Measurements from ENCODE around the gene FALEC.
"Not testable (repeated sequence)": the region's sequence is repeated elsewhere in the genome, so short reads cannot be mapped to it uniquely, and the experiment has no call there.

Gene FALEC

DNA sequence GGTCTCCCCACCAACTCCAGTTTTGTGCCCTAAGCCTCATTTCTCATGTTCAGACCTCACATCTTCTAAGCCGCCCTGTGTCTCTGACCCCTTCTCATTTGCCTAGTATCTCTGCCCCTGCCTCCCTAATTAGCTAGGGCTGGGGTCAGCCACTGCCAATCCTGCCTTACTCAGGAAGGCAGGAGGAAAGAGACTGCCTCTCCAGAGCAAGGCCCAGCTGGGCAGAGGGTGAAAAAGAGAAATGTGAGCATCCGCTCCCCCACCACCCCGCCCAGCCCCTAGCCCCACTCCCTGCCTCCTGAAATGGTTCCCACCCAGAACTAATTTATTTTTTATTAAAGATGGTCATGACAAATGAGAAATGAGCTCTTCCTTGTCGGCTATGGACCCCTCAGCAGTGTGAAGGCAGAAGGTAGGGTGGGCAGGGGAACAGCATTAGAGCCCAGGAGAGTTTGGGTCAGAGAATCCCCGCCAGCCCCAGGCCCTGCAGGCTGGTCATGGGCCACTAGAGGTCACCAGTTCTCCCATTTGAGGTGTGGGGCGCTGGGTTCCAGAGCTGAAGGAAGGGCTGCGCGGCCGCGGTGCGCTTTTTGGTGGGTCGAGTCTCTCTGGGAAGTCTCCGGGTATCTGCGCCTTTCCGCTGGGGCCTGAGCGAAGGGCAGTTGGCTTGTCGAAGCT lies 45.2 kb downstream of the FALEC start:
- peak; percentile 73 for DNase-seq

DNA sequence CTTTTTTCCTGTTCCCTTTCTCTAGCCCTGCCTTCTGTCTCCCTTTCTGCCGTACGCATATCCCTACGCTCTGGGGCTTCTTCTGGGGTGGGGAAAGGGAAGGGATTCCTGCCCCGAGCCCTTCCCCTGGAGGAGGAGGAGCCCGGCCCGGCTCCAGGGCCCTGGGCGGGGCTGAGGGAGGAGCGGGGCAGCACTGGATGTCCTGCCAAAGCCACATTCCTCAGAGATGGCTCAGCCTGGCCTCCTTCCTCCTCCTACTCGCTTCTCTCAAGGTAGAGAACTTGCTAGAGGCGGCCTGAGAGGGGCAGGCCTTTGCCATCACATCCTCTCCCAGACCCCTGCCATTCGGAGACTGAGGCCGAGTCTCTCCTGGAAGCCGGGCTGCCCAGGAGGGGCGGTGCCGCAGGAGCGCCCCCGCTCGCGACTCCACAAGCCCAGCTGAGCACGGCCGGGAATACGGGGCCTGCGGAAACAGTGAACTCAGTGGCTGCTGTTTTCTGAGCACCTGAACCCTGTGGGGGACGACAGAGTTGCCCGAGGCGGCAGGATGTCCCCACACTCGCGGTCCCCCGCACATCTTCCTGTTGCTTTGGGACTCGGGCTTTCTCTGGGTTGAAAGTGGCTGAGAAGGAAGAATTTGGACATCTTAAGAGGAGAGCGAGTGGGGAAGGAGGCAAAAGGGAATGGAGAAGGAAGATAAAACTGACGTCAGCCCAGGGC lies 45.9 kb downstream of the FALEC start:
- no peak for DNase-seq

DNA sequence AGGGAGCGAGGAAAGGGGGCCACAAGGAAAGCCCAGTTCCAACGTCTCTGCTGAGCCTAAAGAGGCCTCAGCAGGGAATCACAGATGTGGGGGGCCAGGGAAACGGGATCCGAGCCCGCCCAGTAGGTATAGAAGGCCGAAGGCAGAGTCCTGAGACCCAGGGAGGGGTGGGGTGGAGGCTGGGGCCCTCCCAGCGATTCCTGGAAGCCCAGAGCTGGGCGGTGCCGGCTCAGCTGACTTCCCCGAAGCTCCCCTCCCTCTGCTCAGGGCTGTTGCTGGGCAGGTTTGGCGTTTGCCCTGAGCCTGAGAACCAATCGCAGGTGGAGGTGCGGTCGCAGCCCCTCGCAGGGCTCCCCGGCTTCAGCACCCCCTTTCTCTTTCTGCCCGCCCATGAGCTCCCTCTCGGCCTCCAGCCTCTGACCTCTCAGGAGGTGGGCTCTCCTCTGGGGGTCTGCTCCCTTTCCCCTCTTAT lies 46.5 kb downstream of the FALEC start:
- DNase-seq = peak; percentile 86

DNA sequence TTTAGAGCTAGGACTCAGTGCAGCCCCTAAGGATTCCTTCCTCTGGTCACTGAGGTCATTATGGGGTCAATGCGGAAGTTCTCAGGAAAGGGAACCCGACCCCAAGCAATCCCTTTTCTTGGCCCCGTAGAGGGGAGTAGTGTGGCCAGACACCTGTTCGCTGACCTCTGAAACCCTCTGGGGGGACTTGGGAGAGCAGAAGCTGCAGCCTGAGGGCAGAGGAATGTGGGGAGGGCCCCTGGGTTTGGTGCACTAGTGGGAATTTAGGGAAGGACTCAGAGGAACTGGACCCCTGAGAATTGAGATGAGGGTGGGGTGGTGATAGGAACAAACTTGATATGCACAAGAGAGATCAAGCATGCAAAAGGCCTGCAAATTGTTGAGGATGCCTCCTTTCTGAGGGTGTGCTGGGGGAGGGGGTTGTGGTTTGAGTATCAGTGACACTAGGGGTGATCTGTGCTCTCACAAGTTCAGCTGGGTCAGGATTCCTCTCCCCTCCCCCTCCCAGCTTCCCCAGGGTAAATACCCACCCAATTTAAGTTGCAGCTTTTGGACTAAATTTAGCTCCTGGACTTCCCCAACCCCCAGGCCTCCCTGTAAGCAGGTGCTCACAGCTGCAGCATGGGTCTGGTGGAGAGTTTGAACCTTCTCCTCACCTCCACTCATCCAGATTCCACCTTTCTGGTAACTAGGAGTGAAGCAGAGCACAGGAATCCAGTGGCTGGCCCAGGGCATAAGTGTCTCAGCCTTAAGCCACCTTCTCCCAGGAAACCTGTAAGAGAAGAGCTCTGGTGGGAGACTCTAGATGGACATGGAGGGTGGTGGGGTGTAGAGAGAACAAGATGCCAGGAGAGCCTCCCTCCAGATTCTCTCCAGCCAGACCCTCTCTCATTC lies 47.1 kb downstream of the FALEC start:
- no peak for DNase-seq

- no peak for DNase-seq
Observed at GRCh38 chr1:150563340-150564038, 47.9 kb downstream of the FALEC start.

- no peak for DNase-seq
Observed at GRCh38 chr1:150564051-150564991, 48.8 kb downstream of the FALEC start.

DNA sequence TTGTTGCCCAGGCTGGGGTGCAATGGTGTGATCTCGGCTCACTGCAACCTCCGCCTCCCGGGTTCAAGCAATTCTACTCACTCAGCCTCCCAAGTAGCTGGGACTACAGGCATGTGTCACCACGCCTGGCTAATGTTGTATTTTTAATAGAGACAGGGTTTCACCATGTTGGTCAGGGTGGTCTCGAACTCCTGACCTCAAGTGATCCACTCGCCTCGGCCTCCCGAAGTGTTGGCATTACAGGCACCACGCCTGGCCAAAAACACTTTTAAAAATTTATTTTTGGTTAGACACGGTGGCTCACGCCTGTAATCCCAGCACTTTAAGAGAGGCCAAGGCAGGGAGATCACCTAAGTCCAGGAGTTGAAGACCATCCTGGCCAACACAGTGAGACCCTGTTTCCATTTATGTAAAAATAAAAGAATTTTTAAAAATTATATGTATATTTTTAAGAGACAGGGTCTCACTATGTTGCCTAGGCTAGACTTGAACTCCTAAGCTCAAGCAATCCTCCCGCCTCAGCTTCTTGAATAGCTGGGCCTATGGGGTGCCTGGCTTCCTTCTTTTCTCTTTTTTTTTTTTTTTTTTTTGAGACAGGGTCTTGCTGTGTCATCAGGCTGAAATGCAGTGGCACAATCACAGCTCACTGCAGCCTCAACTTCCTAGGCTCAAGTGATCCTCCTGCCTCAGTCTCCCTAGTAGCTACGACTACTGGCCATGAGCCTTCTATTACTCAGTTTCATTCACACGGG lies 49.9 kb downstream of the FALEC start:
- DNase-seq = not testable (repeated sequence)

- DNase-seq = no peak
Observed at GRCh38 chr1:150566589-150567340, 51.2 kb downstream of the FALEC start.

GRCh38 chr1:150567341-150567716 lies 51.8 kb downstream of the FALEC start:
- no peak for DNase-seq

- DNase-seq = no peak
Observed at GRCh38 chr1:150567717-150568593, 52.4 kb downstream of the FALEC start.

GRCh38 chr1:150568594-150568966 lies 53.0 kb downstream of the FALEC start:
- no peak for DNase-seq

DNA sequence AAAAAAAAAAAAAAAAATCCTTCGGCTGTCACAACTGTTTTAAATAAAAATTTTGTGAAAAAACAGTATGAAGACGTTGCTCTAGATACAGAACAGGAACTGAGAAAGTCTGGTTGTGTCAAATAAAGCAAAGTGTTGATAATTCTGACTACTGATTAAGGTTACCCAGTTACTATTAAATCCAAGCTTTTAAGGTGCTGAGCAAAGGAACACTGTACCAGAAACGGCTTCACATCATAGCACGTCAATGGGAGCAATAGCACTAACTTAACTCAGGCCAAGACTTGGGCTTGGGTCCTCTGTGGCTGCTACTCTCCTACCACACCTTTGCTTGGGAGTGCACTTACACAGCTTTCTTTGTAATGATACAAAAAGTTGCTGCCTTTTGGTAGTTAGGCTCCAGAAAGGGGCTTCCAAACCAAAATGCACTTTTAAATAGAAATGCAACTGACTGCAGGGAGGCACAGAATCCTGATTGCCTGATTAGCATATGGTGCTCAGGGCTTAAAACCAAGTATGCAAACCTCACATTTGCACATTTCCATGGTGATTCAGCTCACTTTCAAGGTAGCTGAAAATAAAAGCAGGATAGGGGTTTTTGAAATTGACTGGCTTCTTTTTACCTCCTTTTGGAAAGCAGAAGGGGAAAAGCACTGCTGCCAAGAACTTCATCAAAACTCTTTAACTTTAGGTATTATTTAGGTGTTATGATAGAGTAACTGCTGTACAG lies 57.5 kb downstream of the FALEC start:
- DNase-seq = no peak

GRCh38 chr1:150573648-150574071 lies 58.1 kb downstream of the FALEC start:
- DNase-seq = not testable (repeated sequence)

DNA sequence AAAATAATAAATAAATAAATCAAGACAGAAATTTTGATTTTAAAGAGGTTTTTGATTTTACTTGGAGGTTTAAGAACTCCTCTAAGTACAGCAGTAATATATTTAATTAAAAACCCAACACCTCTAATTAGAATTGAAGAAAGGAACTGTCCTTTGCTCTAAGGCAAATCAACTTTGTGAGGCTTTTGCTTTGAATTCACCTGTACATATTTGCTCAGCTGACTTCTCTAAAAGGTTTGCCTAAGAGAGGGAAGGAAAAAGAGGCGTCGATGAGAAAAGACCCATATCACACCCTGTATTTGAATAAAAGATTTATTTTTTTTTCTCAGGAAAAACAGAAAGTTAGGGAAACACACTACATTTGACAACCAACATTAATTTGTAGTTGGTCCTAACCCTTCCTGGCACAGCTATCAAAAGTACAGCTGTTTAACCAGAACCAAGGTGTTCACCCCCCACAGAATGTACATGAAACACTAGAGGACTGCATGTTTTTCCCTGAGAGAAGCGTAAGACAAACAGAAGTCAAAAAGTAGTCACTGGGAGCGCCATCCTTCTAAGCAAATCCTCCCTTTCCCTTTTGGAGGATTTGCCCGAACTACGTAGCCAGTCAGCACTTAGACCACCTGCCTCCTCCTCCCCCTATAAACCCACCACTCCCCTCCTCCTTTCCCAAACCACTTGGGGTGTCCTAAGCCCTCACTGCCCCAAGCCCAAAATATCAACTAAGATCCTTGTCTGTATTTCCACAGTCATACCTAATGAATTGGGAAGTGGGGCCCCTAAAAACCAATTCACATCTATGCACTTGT lies 58.9 kb downstream of the FALEC start:
- DNase-seq = no peak

GRCh38 chr1:150575072-150575489 lies 59.5 kb downstream of the FALEC start:
- DNase-seq = no peak

DNA sequence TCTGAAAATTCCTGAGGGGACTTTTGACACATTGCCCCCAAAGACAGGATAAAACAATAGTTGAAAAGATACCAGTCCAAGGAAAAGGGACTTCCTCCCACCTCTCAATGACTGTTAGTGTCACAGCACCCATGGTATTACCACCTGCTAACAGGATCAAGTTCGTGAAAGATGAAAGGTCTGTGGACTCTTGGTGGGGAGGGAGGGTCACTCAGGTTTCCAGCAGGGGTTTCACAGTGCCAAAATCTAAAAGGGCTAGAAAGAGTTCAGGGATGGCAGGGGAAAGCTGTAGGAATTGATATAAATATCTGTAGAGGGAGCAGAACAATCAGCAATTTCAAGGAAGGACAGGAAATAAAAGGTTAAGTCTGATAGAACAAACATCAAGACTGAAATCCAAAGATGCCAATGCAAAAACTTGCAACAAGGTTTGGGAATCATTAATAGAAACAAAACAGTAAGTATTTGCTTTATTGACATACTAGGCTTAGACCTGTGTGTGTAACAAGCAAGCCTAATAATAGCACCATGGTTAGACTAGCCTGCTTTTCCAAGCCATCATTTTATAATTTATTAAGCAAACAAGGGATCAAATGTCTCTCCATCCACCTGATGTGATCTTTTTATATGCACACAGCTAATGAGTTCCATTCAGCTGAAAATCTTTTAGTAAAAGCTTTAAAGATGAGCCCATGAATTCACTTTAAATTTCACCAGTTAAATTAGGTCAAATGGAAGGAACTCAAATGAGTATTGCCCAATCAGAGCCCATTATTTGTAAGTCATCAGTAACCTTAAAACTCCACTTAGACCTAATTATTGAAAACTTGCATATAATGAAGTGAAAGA lies 60.2 kb downstream of the FALEC start:
- no peak for DNase-seq

GRCh38 chr1:150576367-150576711 lies 60.8 kb downstream of the FALEC start:
- no peak for DNase-seq
